Smooth muscle cell (in vitro differentiated cells): ENCODE measurements around the gene HRK. TPM values are rescaled to one million over a fixed set of nuclear protein-coding genes. Genes with fewer than 3 reads are reported as not detected.

Experiments
- DNase-seq: peaks from one replicate; lab custom pipeline; 2025; ENCODE audit not compliant: unreplicated experiment; lab: John Stamatoyannopoulos, UW
- H2AFZ ChIP-seq: fragments of 200-600 bp; sonication (generic); 2 replicates; pipeline ENCODE4 v1.6.0; 2016; ENCODE audit warnings: antibody characterized with exemption, low read depth, mild to moderate bottlenecking
- H3F3A ChIP-seq: fragments of 200-600 bp; sonication (generic); 2 replicates; pipeline ENCODE4 v1.6.0; 2017; ENCODE audit warnings: antibody characterized with exemption, low read depth
- H3K27ac ChIP-seq: fragments of 200-600 bp; sonication (generic); 2 replicates; pipeline ENCODE4 v1.5.1; 2016; ENCODE audit warnings: low read depth, mild to moderate bottlenecking
- H3K27me3 ChIP-seq: fragments of 200-600 bp; sonication (generic); 2 replicates; pipeline ENCODE4 v1.6.1; 2016; ENCODE audit warnings: low read depth, mild to moderate bottlenecking
- H3K36me3 ChIP-seq: fragments of 200-600 bp; sonication (generic); 2 replicates; pipeline ENCODE4 v1.5.1; 2016; ENCODE audit warnings: low read depth
- H3K4me1 ChIP-seq: fragments of 200-600 bp; sonication (generic); 2 replicates; pipeline ENCODE4 v1.5.1; 2016; ENCODE audit warnings: low read depth
- H3K4me2 ChIP-seq: fragments of 200-600 bp; sonication (generic); 2 replicates; pipeline ENCODE4 v1.6.0; 2016; ENCODE audit warnings: mild to moderate bottlenecking
- H3K4me3 ChIP-seq: fragments of 200-600 bp; sonication (generic); 2 replicates; pipeline ENCODE4 v1.5.1; 2016; ENCODE audit warnings: mild to moderate bottlenecking
- H3K79me2 ChIP-seq: fragments of 200-600 bp; sonication (generic); 2 replicates; pipeline ENCODE4 v1.6.0; 2016; ENCODE audit warnings: low read depth, mild to moderate bottlenecking
- H3K9ac ChIP-seq: fragments of 200-600 bp; sonication (generic); 2 replicates; pipeline ENCODE4 v1.6.0; 2016; ENCODE audit warnings: low read depth
- H3K9me3 ChIP-seq: fragments of 200-600 bp; sonication (generic); replicated peaks from 2 replicates; pipeline ENCODE4 v1.5.1; 2016; ENCODE audit warnings: low read depth
- H4K20me1 ChIP-seq: fragments of 200-600 bp; sonication (generic); 2 replicates; pipeline ENCODE4 v1.6.0; 2016; ENCODE audit warnings: low read depth
- CTCF ChIP-seq: fragments of 200-600 bp; sonication (generic); IDR thresholded peaks from 2 replicates; pipeline ENCODE4 v1.5.1; 2017; ENCODE audit warnings: borderline replicate concordance, mild to moderate bottlenecking, antibody characterized with exemption; ENCODE audit not compliant: insufficient read depth, poor library complexity, severe bottlenecking
- WGBS: methylation state at CpG from one replicate; pipeline ENCODE4 v1.1.7; 2016; ENCODE audit warnings: low lambda C conversion rate; 5-methylcytosine and 5-hydroxymethylcytosine counted together
- polyA plus RNA-seq: library from polyadenylated mRNA; unstranded; fragments of >200 nt; fragmentation: Nextera tagmentation; extraction: Ambion mirVana; gene quantifications from 2 replicates; pipeline ENCODE4 v1.2.1, GENCODE V29; 2016
- total RNA-seq: library from RNA; depleted of rRNA; stranded (reverse); fragments of >200 nt; gene quantifications from 2 replicates; pipeline ENCODE4 v1.2.3, GENCODE V29; 2014

HRK gene
- total and polyA plus RNA-seq, 2 experiments from 2014 or later = 0.04 TPM; not detected in 1

GRCh38 chr12:116887897-116888296 is 6.7 kb upstream of the HRK start:
- no peaks in the 10 kb centered on the region for H3F3A ChIP-seq
- H2AFZ ChIP-seq = no peak overlapping the region
- H3K79me2 ChIP-seq = no peaks in the 10 kb centered on the region
- no peak overlapping the region for H3K9ac ChIP-seq
- H4K20me1 ChIP-seq = no peaks in the 10 kb centered on the region
- TF ChIP-seq CTCF = no peak
- peaks cover 34% of the 10 kb centered on the region for H3K27me3 ChIP-seq
- no peak overlapping the region for H3K27ac ChIP-seq
- DNase-seq = no peak
- H3K4me3 ChIP-seq = no peak overlapping the region
- 88% methylated on average over 6 of the region's 6 CpGs for WGBS
- no peaks in the 10 kb centered on the region for H3K36me3 ChIP-seq
- no peaks in the 10 kb centered on the region for H3K9me3 ChIP-seq
- no peaks in the 10 kb centered on the region for H3K4me1 ChIP-seq
- no peak overlapping the region for H3K4me2 ChIP-seq

DNA sequence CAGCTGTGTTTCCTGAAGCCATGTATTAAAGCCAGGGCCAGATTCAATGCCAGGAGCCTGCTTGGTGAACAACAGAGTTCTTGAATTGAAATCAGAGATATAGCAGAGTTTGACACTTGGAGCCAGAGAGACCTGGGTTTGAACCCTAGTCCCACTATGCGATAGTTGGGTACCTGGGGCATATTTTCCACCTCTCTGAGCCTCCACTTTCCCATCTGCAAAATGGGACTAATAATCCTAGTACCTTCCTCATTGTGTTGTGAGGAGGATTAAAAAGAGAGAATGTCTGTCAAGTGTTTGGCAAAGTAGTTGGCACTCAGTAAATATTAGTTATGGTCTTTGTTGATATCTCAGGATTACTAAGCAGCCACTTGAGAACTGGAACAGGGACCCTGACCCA is 6.0 kb upstream of the HRK start:
- Histone ChIP-seq H3K36me3 (no peaks in the 10 kb centered on the region), H3K4me3 (no peak overlapping the region), H2AFZ (no peak overlapping the region), H4K20me1 (no peaks in the 10 kb centered on the region), H3F3A (no peaks in the 10 kb centered on the region), H3K9me3 (no peaks in the 10 kb centered on the region), H3K27ac (no peak overlapping the region), H3K4me1 (no peaks in the 10 kb centered on the region), H3K9ac (no peak overlapping the region), H3K4me2 (no peak overlapping the region), H3K79me2 (no peaks in the 10 kb centered on the region), H3K27me3 (peaks cover 40% of the 10 kb centered on the region)
- WGBS = 73% methylated on average over 1 of the region's 1 CpG
- no peak for DNase-seq
- no peak for TF ChIP-seq CTCF

DNA sequence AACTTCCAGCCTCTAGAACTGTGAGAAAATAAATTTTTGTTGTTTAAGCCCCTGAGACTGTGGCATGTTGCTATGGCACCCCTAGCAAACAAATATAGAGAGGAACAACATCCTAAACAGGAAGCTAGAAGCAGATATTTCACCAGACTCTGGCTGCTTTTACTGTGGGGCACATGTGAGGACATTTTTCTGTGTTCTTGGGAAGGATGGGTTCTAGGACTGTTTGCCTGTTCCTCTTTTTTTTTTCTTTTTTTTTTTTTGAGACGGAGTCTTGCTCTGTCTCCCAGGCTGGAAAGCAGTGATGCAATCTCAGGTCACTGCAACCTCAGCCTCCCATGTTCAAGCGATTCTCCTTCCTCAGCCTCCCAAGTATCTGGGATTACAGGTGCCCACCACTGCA is 4.2 kb upstream of the HRK start:
- no peak overlapping the region for H3K4me2 ChIP-seq
- H3K9ac ChIP-seq = no peak overlapping the region
- no peak overlapping the region for H2AFZ ChIP-seq
- no peak for DNase-seq
- H3K27me3 ChIP-seq = peaks cover 56% of the 10 kb centered on the region
- no peak overlapping the region for H3K27ac ChIP-seq
- WGBS = 83% methylated on average over 2 of the region's 2 CpGs
- no peaks in the 10 kb centered on the region for H3K79me2 ChIP-seq
- peaks cover 11% of the 10 kb centered on the region for H3K4me1 ChIP-seq
- no peak overlapping the region for H3K4me3 ChIP-seq
- no peak for TF ChIP-seq CTCF
- H3K9me3 ChIP-seq = no peaks in the 10 kb centered on the region
- no peaks in the 10 kb centered on the region for H3F3A ChIP-seq
- no peaks in the 10 kb centered on the region for H4K20me1 ChIP-seq
- H3K36me3 ChIP-seq = no peaks in the 10 kb centered on the region

GRCh38 chr12:116884871-116885270 is 3.6 kb upstream of the HRK start:
- Histone ChIP-seq H3K9ac (no peak overlapping the region), H3K79me2 (no peaks in the 10 kb centered on the region), H3K4me2 (no peak overlapping the region), H3K4me1 (peaks cover 15% of the 10 kb centered on the region), H4K20me1 (no peaks in the 10 kb centered on the region), H3K9me3 (no peaks in the 10 kb centered on the region), H3K27ac (no peak overlapping the region), H3K27me3 (peaks cover 62% of the 10 kb centered on the region), H3K36me3 (no peaks in the 10 kb centered on the region), H2AFZ (no peak overlapping the region), H3K4me3 (no peak overlapping the region), H3F3A (no peaks in the 10 kb centered on the region)
- no peak for TF ChIP-seq CTCF
- WGBS = 94% methylated on average over 3 of the region's 3 CpGs
- DNase-seq = no peak
